K562 (cell line): Measurements from ENCODE around the gene PUM2.

Experiments used
- CBX3 ChIP-seq, 2 experiments: IDR thresholded peaks; 1 replicate in 1 of 2; 2 replicates in 1 of 2; pipeline ENCODE4 v1.6.1; 2012; ENCODE audit warnings: inconsistent platforms in 2 of 2, low read length in 2 of 2, borderline replicate concordance in 1 of 2, control low read depth in 1 of 2
- SIN3A ChIP-seq, 2 experiments: fragments of 150-350 bp in 1 of 2; IDR thresholded peaks; 2 replicates each; pipeline ENCODE4 v1.6.1; 2011 to 2016; ENCODE audit warnings: borderline replicate concordance in 2 of 2, low read depth in 2 of 2, low read length in 2 of 2, mild to moderate bottlenecking in 2 of 2, moderate library complexity in 2 of 2; ENCODE audit not compliant: control insufficient read depth in 1 of 2

DNA sequence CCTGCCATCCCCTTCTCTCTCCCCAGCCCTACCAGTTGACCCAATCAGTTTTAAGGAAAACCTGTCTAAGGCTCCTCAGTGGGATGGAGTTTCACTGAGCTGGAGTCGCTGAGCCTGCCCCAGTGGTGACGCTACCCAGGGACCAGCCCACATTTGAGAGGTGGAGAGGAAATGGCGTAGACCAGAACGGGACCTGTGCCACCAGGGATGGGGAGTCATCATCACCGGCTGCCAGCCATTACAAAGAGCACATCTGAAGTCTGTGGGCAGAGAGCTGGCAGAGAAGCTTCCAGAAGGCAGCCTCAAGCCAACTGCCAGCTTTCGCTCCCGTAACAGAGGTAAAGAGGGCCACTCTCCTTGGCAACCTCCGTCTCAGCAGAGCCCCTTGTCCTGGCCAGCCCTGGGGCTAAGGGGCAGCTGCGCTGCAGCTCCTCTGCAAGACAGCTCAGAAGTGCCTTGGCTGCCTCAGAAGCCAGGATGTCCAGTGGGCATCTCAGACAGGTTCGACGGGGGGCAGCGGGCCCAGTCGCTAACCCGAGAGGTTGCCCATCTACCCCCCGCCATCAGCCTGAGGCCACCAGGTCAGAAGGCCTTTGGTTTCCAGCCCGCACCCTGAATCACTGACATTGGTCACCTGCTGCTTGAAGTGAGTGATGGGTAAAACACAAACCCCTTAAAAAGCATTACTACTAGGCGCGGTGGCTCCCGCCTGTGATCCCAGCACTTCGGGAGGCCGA is 141.1 kb downstream of the PUM2 start:
- TF ChIP-seq CBX3 (IDR thresholded peaks at IDR 0.05; ENCODE audit: borderline replicate concordance in 1 of 2, low read length in 2 of 2) = no peak
- no peak for TF ChIP-seq SIN3A (IDR thresholded peaks at IDR 0.05; ENCODE audit: borderline replicate concordance in 2 of 2, control insufficient read depth in 1 of 2, low read depth in 2 of 2, low read length in 2 of 2)
